ENCODE measurements around the gene SNX5.

The SNX5 gene

DNA sequence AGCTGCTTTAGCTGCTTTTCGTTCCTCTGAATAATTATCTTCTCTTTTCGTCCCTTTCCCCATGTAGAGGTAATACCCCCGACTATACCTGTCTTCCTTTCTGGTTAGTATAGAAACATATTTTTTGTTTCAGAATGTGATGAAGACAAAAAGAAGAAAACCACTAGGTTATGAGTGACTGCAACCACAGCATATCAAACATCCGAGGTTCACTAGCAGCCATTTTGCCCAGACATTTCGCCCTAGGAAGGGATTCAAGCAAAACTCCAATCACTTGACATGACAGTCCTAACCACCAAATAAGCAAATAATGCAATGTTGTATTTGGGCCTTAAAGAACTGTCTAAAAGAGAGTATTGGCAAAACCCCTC lies 9.4 kb downstream of the SNX5 start:
- no peak for DNase-seq

- no peak for DNase-seq
Observed at GRCh38 chr20:17958373-17959256, 10.0 kb downstream of the SNX5 start.

GRCh38 chr20:17957505-17958363 lies 10.9 kb downstream of the SNX5 start:
- DNase-seq, result no peak

DNA sequence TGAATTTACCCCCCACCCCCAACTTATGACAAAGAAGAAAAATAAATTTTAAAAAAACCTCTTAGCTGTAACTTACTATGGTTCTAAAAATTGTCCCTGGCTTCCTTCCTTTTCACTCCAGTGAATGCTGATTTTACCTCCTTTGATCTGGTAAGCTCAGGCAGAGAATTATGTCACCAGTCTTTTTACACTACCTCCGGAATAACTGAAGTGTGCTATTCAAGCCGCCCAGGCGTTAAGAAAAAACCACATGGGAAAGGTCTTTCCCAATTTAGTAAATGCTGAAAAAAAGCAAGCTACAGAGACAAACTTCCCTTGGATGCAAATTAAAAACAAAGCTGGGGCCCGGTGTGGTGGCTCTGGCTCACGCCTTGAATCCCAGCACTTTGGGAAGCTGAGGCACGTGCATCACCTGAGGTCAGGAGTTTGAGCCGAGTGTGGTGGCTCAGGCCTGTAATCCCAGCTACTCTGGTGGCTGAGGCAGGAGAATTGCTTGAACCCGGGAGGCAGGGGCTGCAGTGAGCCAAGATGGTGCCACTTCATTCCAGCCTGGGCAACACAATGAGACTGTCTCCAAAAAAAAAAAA lies 12.4 kb downstream of the SNX5 start:
- no peak for DNase-seq

- no peak for DNase-seq
Observed at GRCh38 chr20:17955302-17955701, 13.3 kb downstream of the SNX5 start.

DNA sequence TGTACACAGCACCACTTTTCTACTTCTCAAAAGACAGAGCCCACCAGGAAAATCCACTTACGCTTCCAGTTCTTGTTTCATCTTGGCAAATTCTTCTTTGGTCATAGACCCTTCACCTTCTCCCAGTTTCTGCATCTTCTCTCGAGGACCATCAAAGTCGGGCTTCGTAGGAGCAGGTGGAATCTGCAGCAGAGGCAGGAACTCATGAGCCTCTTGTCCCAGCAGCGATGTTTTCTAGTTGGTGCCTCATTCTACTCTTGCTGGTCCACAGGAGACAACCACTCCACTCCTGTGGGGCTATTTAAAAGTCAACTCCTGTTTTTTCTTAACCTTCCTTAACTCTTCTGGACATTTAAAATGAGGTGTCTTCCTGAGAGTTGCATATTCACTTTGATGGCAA lies 14.7 kb downstream of the SNX5 start:
- no peak for DNase-seq

DNA sequence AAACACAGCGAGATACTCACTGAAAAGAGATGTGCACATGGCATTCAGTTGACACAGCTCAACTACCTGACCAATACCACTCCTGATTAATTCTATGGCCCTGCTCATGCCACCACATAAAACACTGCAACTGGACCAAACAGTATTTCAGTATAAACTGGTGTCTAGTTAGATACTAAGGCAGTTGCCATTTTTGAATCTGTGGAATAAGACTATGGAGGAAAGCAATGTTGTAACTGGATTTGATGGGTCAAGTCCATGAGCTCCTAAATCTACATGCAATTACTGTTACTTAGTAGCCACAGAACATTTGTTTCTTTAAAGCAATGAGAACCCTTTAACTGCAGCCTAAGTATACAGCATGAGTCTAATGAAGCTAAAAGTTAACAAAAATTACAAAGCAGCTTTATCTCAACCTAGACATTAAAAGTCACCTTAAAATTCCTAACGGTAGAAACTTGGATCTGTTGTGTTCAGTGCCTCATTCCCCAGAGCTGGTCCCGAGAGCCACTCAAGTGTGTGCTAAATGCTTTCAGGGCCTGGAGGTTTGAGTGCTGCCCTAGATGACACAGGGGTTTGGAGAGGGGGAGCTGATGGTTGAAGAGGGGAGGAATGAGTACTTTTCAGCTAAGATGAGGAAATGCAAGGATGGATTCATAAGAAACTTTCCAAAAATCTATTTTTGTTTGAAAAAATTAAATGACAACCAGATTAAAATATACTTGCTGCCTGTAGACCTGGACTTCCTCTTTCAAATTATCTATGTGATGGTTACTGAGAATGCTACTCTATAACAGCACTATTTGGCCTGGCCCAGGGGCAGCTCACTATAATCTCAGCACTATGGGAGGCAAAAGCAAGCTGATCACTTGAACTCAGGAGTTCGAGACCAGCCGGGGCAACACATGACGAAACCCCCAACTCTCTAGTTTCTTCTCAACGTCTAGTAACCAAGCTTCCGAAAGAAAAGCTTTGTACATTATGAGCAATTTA lies 15.6 kb downstream of the SNX5 start:
- no peak for DNase-seq

DNA sequence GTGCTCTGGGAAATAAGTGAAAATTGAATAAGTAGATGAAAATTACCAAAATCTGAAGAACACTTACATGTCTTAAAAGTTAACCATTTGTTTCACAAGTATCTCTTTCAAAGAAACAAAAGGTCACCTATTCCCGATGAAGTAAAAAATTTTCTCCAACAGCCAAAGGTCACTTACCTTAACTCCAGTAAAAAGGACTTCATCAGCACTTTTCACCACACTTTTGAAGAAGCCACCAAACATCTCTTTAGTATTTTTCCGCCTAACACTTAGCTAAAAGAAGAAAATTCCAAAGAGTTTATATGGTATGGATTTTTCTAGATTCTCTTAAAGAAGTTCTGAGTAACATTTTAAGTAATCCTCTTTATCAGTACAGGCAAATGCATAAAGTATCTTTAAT lies 17.3 kb downstream of the SNX5 start:
- DNase-seq, result no peak

- DNase-seq, result no peak
Observed at GRCh38 chr20:17950670-17951069, 17.9 kb downstream of the SNX5 start.

DNA sequence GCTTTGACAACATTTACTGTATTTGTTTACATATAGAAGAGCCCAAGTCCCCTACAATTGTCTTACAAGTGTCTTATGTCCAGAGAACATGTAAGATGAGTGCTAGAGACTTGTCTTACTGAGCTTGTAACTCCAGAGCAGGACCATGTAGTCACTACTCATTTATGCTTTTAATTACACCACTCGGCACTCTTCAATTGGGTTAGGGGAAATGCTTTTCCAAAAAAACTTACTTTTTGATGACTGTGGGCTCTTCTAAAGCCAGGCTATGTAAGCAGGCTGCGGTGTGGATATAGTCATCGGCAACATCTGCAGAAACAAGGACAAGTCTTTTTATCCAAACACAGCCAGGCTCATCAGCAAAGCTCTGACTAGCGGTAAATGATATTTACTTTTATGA lies 18.7 kb downstream of the SNX5 start:
- DNase-seq, result no peak

GRCh38 chr20:17948442-17948841 lies 20.2 kb downstream of the SNX5 start:
- no peak for DNase-seq

DNA sequence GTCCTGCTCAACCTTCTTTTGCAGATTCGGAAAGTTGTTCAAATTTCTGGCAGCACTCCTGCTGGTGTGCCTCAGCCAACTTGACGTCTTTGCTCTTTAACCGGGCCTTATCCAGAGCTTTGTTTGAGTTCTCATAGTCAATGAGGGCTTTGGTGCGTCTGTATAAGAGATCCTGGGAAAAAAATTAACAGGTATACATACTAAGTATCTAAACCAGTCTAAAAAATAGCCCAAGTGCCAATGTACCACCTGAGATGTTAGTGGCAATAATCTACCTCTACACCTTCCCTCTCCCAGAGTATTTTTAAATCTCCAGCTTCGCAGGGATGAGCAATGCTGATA lies 21.1 kb downstream of the SNX5 start:
- DNase-seq, result no peak

DNA sequence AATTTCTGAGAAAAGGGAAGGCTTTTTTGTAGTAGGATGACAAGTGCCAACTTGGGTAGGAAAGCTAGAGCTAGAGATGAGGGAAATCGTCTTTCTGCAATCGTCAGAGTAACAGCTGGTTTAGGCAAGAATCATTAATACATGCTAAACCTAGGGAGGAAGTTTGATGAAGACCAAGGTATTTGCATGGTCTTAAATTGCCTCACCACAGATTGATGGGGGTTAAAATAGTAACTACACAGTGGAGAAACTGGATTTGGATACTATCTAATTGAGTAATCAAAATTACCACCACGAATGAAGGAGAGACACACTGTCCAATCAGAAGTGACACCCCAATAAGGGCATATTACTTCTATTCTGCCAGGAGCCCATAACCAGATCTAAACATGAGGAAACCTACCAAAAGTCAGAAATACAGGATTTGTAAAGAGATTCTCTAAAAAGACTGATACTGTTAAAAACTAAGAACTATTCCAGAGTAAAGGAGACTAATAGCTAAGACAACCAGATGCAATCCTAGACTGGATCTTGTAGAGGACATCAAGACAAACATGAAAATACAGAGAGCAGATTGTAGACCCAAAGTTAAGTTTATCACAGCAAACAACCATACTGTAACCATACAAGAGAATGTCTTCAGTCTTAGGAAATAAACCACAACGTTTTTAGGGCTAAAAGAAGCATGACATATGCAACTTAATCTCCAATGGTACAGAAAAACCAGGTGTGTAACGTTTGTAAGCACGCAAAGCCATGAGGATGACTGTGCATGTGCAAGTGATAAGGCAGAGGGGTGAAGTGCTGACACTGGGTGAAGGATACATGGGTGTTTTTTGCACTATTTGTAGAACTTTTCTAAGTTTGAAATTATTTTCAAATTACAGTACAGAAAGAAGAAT lies 21.8 kb downstream of the SNX5 start:
- DNase-seq, result no peak

DNA sequence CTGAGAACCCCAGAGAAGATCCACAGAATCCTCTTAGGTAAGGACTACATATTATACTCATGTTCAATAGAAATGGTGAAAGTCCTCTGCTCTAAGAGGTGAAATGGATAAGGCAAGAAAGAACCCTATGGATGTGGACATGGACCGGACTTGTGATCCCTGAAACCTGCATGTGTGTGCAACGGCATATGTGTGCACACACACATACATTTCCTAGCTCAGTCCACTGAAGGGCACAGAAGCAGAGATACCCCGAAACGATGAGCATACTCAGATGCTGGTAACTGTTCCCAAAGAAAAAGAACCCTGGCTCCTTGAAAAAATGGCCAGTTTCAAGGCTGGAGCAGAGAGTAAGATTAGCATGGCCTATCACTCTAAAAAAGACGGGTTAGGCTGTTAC lies 22.6 kb downstream of the SNX5 start:
- DNase-seq, result no peak

DNA sequence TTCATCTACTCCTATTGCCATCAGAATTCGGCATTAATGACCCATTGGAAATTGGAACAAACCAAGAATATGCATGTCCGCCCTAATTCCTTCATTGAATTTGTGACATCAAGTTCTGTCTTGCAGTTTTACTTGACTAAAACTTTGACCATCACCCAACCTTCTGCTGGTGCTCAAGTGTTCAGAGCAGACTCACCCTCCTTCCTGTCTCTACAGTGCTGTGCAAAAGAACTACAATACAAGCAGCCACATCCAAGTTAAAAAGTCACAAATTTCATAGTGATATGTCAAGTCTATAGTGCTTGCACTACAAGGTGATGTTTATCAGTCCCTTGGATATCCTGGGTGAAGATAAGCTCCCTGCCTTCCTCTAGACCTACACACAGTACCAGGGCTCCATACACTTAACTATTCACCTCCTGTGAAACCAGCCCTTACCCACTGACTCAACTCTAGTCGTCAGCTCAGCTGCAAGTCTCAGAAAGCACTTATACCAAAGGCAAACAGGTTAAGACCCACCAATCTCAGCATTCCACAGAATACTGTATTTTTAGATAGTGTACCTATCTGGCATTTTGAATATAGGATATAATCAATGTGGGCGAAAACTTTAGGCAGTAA lies 23.6 kb downstream of the SNX5 start:
- no peak for DNase-seq

- no peak for DNase-seq
Observed at GRCh38 chr20:17943343-17943742, 25.3 kb downstream of the SNX5 start.

DNA sequence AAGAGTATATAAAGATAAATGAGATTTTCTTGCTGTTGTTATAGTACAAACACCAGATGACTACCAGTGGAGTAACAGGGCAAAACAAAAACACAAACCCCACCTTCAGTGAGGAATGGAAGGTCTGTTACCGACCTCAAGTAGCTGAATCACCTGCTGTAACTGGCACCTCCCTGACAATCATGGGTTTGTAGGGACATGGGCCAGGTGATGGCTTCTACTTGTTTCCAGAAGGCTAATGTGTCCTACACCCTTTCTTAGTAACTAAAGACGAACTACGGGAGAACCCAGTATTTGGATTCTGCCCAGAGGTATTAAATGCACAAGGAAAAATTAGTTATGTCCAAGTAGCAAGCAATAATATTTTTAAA lies 26.8 kb downstream of the SNX5 start:
- no peak for DNase-seq

DNA sequence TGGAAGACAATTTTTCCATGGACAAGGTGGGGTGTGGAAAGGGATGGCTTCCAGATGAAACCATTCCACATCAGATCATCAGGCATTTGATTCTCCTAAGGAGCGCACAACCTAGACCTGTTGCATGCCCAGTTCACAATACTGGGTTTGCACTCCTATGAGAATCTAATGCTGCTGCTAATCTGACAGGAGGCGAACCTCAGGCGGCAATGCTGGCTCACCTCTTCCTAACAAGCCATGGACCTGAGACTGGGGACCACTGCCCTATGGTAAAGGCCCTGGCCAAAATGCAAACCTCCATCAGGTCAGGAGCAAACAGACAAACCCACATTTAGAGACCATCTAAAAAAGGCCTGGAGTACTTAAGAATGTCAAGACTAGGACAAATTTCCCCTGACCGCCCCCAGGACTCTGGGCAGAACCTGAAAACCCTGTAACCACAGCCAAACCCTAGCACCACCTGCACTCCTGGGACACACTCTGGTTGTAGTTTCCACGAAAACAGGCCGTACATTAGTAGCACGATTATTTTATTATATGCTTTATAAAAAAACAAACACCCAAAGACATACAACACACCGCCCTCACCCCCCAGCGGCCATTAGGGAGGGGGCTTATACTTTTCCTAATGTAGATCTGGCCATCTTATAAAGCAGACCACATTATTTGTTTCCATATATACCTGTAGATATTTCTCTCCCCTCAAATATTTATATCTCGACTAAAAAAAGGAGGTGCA lies 27.3 kb downstream of the SNX5 start:
- DNase-seq, result no peak

GRCh38 chr20:17940224-17940971 lies 28.2 kb downstream of the SNX5 start:
- peak; percentile 54 for DNase-seq
